ENCODE results near the gene TC2N.
"Not testable (repeated sequence)": the region's sequence is repeated elsewhere in the genome, so short reads cannot be mapped to it uniquely, and the experiment has no call there.

TC2N gene

GRCh38 chr14:91810699-91811098 is 56.6 kb downstream of the TC2N start:
- CTCF ChIA-PET: no interaction called here
- TF ChIP-seq NFRKB (IDR thresholded peaks at IDR 0.05) (no peak), ZNF384 (IDR thresholded peaks at IDR 0.05) (no peak), PKNOX1 (IDR thresholded peaks at IDR 0.05) (no peak), CTBP1 (IDR thresholded peaks at IDR 0.05; ENCODE audit: borderline replicate concordance) (no peak), ELF4 (IDR thresholded peaks at IDR 0.05) (no peak), FOXM1 (IDR thresholded peaks at IDR 0.05; ENCODE audit: borderline replicate concordance) (no peak), FOXA1 (IDR thresholded peaks at IDR 0.05) (no peak), ARNT (IDR thresholded peaks at IDR 0.05) (no peak), L3MBTL2 (conservative IDR thresholded peaks at IDR 0.05) (no peak), FOXK2 (IDR thresholded peaks at IDR 0.05) (no peak), HDGF (IDR thresholded peaks at IDR 0.05; ENCODE audit: borderline replicate concordance) (no peak), LEF1 (IDR thresholded peaks at IDR 0.05; ENCODE audit: borderline replicate concordance) (no peak), SUZ12 (IDR thresholded peaks at IDR 0.05) (no peak), SP1 (IDR thresholded peaks at IDR 0.05) (no peak), TARDBP (IDR thresholded peaks at IDR 0.05) (no peak), BHLHE40 (IDR thresholded peaks at IDR 0.05; ENCODE audit: borderline replicate concordance) (no peak)
- POLR2A ChIA-PET: no interaction called here
- DNase-seq (ENCODE audit: extremely low spot score): no peak

- TF ChIP-seq FOXK2 (IDR thresholded peaks at IDR 0.05): no peak
- TF ChIP-seq LEF1 (IDR thresholded peaks at IDR 0.05; ENCODE audit: borderline replicate concordance): no peak
- TF ChIP-seq BHLHE40 (IDR thresholded peaks at IDR 0.05; ENCODE audit: borderline replicate concordance): no peak
- TF ChIP-seq SUZ12 (IDR thresholded peaks at IDR 0.05): no peak
- TF ChIP-seq TARDBP (IDR thresholded peaks at IDR 0.05): no peak
- TF ChIP-seq ELF4 (IDR thresholded peaks at IDR 0.05): no peak
- no peak for TF ChIP-seq SP1 (IDR thresholded peaks at IDR 0.05)
- TF ChIP-seq L3MBTL2 (conservative IDR thresholded peaks at IDR 0.05): no peak
- no peak for TF ChIP-seq FOXA1 (IDR thresholded peaks at IDR 0.05)
- no peak for DNase-seq (ENCODE audit: extremely low spot score)
- ChIA-PET POLR2A (no interaction called here), CTCF (no interaction called here)
These were observed 60.6 kb downstream of the TC2N start for GRCh38 chr14:91806716-91807115.

- POLR2A ChIA-PET; CTCF ChIA-PET; DNase-seq (ENCODE audit: extremely low spot score): not testable (repeated sequence)
These were observed 61.2 kb downstream of the TC2N start for GRCh38 chr14:91806094-91806493.

DNA sequence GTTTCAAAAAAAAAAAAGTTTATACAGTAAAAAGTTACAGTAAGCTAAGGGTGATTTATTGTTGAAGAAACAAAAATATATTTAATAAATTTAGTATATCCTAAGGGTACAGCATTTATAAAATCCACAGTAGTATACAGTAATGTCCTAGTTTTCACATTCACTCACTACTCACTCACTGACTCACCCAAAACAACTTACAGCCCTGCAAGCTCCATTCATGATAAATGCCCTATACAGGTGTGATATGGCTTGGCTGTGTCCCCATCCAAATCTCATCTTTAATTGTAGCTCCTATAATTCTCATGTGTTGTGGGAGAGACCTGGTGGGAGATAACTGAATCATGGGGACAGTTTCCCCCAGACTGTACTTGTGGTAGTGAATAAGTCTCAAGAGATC is 61.7 kb downstream of the TC2N start:
- no peak for DNase-seq (ENCODE audit: extremely low spot score)
- ChIA-PET CTCF (no interaction called here), POLR2A (no interaction called here)
- TF ChIP-seq ARNT (IDR thresholded peaks at IDR 0.05) (no peak), CTBP1 (IDR thresholded peaks at IDR 0.05; ENCODE audit: borderline replicate concordance) (no peak), FOXA1 (IDR thresholded peaks at IDR 0.05) (no peak), FOXM1 (IDR thresholded peaks at IDR 0.05; ENCODE audit: borderline replicate concordance) (no peak), FOXK2 (IDR thresholded peaks at IDR 0.05) (no peak), PKNOX1 (IDR thresholded peaks at IDR 0.05) (no peak), BHLHE40 (IDR thresholded peaks at IDR 0.05; ENCODE audit: borderline replicate concordance) (no peak), ZNF384 (IDR thresholded peaks at IDR 0.05) (no peak)

GRCh38 chr14:91801358-91801757 is 66.0 kb downstream of the TC2N start:
- ChIA-PET POLR2A (no interaction called here), CTCF (no interaction called here)
- no peak for DNase-seq (ENCODE audit: extremely low spot score)
- TF ChIP-seq FOXK2 (IDR thresholded peaks at IDR 0.05): no peak

GRCh38 chr14:91796617-91797347 is 70.6 kb downstream of the TC2N start:
- ChIA-PET CTCF (no interaction called here), POLR2A (no interaction called here)
- TF ChIP-seq ZNF384 (IDR thresholded peaks at IDR 0.05) (no peak), FOXA1 (IDR thresholded peaks at IDR 0.05) (no peak)
- no peak for DNase-seq (ENCODE audit: extremely low spot score)

GRCh38 chr14:91793704-91794103 is 73.6 kb downstream of the TC2N start:
- TF ChIP-seq LEF1 (IDR thresholded peaks at IDR 0.05; ENCODE audit: borderline replicate concordance) (no peak), FOXK2 (IDR thresholded peaks at IDR 0.05) (no peak), FOXA1 (IDR thresholded peaks at IDR 0.05) (no peak), NFRKB (IDR thresholded peaks at IDR 0.05) (no peak), ZNF384 (IDR thresholded peaks at IDR 0.05) (no peak), CTBP1 (IDR thresholded peaks at IDR 0.05; ENCODE audit: borderline replicate concordance) (no peak), HDGF (IDR thresholded peaks at IDR 0.05; ENCODE audit: borderline replicate concordance) (no peak), L3MBTL2 (conservative IDR thresholded peaks at IDR 0.05) (no peak), TARDBP (IDR thresholded peaks at IDR 0.05) (no peak), PKNOX1 (IDR thresholded peaks at IDR 0.05) (no peak), SUZ12 (IDR thresholded peaks at IDR 0.05) (no peak), BHLHE40 (IDR thresholded peaks at IDR 0.05; ENCODE audit: borderline replicate concordance) (no peak), ARNT (IDR thresholded peaks at IDR 0.05) (no peak), ELF4 (IDR thresholded peaks at IDR 0.05) (no peak), FOXM1 (IDR thresholded peaks at IDR 0.05; ENCODE audit: borderline replicate concordance) (no peak), SP1 (IDR thresholded peaks at IDR 0.05) (no peak)
- ChIA-PET CTCF (no interaction called here), POLR2A (no interaction called here)
- no peak for DNase-seq (ENCODE audit: extremely low spot score)
